ENCODE data around the gene STUB1.

The STUB1 gene

DNA sequence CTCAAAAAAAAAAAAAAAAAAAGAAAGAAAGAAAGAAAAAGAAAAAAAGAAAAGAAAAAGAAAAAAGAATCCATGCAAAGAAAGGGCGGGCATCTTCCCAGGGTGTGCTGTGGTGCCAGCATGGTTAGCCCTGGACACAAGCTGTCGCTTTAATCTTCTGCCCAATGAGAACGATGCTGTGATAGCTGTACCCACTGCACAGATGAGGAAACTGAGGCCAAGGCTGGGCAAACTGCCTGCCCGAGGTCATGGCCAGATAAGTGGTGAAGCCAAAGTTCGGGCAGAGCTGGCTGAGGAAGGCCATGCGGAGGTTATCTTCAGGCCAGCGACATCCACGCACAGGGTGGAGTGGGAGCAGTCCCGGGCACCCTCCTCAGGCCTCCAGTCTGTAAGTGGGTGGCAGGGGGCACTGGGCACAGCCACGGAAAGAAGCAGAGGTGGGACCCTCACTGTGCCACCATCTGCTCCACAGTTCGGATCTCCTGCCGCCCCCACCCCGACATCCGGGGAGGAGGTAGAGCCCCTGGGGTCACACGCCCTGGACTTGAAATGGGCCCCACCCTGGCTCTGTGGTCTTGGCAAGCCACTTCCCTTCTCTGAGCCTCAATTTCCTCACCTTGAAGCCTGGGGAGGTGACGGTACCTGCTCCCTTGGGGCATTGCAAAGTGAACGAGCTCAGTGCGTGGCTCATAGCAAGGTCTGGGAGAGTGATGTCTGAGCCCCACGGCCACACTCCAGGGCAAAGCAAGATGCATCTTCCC is 18.9 kb downstream of the STUB1 start:
- no peak for TF ChIP-seq CTCF (conservative IDR thresholded peaks at IDR 0.05; ENCODE audit: control insufficient read depth, insufficient read depth, low read depth, low read length)
- no peak overlapping the region for H3K4me3 ChIP-seq (ENCODE audit: control insufficient read depth, low read depth, low read length)
- DNase-seq (ENCODE audit: low read depth) = no peak

- no peak overlapping the region for H3K4me3 ChIP-seq (ENCODE audit: control insufficient read depth, low read depth, low read length)
Measured at GRCh38 chr16:700684-701584, 20.7 kb downstream of the STUB1 start.

GRCh38 chr16:702341-702740 is 22.1 kb downstream of the STUB1 start:
- no peak for TF ChIP-seq CTCF (conservative IDR thresholded peaks at IDR 0.05; ENCODE audit: control insufficient read depth, insufficient read depth, low read depth, low read length)
- no peak for DNase-seq (ENCODE audit: low read depth)
- no peak overlapping the region for H3K4me3 ChIP-seq (ENCODE audit: control insufficient read depth, low read depth, low read length)

More at GRCh38 chr16:700684-701584, 20.7 kb downstream of the STUB1 start:
- no peak for DNase-seq (ENCODE audit: low read depth)
- TF ChIP-seq CTCF (conservative IDR thresholded peaks at IDR 0.05; ENCODE audit: control insufficient read depth, insufficient read depth, low read depth, low read length) = no peak

- DNase-seq (ENCODE audit: low read depth) = no peak
- TF ChIP-seq CTCF (conservative IDR thresholded peaks at IDR 0.05; ENCODE audit: control insufficient read depth, insufficient read depth, low read depth, low read length) = no peak
- no peak overlapping the region for H3K4me3 ChIP-seq (ENCODE audit: control insufficient read depth, low read depth, low read length)
Measured at GRCh38 chr16:703406-703805, 23.2 kb downstream of the STUB1 start.

GRCh38 chr16:704047-704446 is 23.8 kb downstream of the STUB1 start:
- DNase-seq (ENCODE audit: low read depth) = no peak
- TF ChIP-seq CTCF (conservative IDR thresholded peaks at IDR 0.05; ENCODE audit: control insufficient read depth, insufficient read depth, low read depth, low read length) = no peak
- no peak overlapping the region for H3K4me3 ChIP-seq (ENCODE audit: control insufficient read depth, low read depth, low read length)

GRCh38 chr16:704552-705380 is 24.6 kb downstream of the STUB1 start:
- TF ChIP-seq CTCF (conservative IDR thresholded peaks at IDR 0.05; ENCODE audit: control insufficient read depth, insufficient read depth, low read depth, low read length) = no peak
- H3K4me3 ChIP-seq (ENCODE audit: control insufficient read depth, low read depth, low read length) = no peak overlapping the region
- no peak for DNase-seq (ENCODE audit: low read depth)
